LNCAP (cell line): ENCODE results near the gene HHATL.

Experiments used
- CTCF ChIP-seq: fragments of 450-650 bp; IDR thresholded peaks from 2 replicates; pipeline ENCODE4 v1.5.1; 2017; ENCODE audit warnings: mild to moderate bottlenecking

The HHATL gene

DNA sequence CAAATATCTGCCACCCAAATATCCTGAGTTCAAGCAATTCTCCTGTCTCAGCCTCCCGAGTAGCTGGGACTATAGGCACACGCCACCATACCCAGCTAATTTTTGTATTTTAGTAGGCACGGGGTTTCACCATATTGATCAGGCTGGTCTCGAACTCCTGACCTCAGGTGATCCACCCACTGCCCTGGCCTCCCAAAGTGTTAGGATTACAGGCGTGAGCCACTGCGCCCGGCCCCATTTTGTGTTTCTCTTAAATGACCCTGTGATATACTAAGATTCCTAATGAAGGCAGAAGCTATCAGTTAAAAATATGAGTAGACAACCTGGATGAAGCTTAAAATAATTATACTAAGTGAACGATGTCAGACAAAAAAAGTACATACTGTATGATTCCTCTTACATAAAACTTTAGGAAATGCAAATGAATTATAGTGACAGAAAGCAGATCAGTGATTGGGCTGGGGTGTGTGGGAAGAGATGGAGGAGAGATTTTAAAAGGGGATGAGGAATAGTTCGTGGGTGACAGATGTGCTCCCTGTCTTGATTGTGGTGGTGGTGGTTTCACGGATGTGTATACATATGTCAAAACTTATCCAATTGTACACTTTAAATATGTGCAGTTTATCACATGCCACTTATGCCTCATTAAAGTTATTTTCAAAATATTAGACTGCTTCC, 21.1 kb downstream of the HHATL start:
- TF ChIP-seq CTCF, result no peak

DNA sequence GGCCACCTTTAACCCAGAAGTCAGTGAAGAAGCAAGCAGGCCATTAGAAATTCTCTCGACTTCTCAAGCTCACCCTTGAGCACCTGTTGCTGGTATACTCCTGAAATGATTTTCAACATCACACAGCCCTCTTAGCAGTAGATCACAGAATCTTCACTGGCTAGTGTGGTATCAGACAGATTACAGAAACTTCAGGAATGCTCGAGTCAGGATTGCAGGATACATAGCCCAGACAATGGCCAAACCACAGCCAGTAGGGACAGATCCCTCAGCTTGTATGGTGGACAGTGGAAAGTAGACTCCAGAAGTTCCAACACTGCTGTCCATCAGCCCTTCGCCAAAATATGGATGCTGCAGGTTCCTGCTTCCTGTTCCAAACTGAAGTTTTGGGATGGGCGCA, 21.8 kb downstream of the HHATL start:
- no peak for TF ChIP-seq CTCF

DNA sequence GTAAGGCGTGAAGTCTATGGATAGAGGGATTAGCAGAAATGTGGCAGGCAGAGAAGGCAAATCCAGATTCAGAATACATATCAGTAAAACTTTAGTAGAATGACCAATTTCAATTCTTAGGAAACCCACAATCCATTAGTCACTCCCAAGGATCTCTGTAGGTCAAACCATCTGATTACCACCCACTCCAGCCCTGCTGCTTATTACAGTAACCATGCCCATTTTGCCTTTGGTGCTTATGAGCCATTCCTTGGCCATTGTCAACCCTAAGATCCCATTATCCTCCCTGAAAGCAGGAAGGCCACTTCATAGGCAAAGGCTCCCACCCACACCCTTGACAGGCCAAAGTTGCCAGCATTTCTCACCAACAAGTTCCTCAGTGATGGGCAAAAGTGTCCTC, 22.3 kb downstream of the HHATL start:
- TF ChIP-seq CTCF, result no peak

- TF ChIP-seq CTCF, result no peak
Observed at GRCh38 chr3:42678447-42678846, 24.2 kb downstream of the HHATL start.

DNA sequence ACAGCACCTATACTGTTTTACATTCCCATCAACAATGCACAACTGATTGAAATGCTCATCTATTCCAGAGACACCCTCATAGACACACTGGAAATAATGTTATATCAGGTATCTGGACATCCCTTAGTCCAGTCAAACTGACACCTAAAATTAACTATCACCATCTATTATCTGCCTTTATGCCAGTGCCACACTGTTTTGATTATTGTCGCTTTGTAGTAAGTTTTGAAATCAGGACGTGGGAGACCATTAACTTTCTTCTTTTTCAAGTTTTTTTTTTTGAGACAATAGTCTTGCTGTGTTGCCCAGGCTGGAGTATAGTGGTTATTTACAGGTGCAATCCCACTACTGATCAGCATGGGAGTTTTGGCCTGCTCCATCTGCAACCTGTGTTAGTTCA, 26.7 kb downstream of the HHATL start:
- no peak for TF ChIP-seq CTCF

DNA sequence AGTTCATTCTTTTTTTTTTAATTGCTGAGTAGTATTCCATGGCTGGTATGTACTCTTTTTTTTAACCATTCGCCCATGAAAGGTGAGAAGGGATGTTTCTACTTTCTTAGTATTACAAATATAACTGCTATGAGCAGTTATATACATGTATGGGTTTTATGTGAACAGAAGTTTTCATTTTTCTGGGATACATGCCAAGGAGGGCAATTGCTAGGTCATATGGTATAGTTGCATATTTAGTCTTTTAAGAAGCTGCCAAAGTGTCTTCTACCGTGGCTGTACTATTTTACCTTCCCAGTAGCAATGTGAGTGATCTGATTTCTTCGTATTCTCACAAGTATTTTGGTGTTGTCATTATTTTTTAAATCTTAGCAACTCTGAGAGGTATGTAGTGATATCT, 28.5 kb downstream of the HHATL start:
- TF ChIP-seq CTCF, result no peak

DNA sequence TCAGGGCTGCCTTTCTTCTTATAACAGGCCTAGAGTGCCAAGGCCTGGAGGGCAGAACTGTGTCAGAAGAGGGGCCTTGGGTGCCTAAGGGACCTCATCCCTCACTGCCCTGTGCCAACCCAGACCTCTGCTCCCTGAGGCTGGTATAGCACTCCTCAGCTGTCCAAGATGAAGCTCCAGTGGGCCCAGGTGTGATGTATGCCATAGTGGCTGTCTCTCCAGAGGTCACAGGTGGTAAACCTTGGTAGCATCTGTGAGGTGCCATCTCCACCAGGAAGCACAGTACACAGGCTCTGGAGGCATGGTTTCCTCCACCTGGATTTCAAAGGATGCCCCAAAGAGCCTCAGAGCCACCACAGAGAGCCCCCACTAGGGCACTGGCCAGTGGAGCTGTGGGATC, 29.5 kb downstream of the HHATL start:
- no peak for TF ChIP-seq CTCF

- no peak for TF ChIP-seq CTCF
Observed at GRCh38 chr3:42672515-42672914, 30.1 kb downstream of the HHATL start.
